Measurements from ENCODE around the gene TREX2.

- no peak for TF ChIP-seq MYC (IDR thresholded peaks at IDR 0.05; ENCODE audit: low read depth, low read length)
- no peak for TF ChIP-seq MAX (IDR thresholded peaks at IDR 0.05; ENCODE audit: low read depth, low read length)
These were observed 18.3 kb upstream of the TREX2 start for GRCh38 chrX:153464116-153464515.
